ENCODE results near the gene TOMM40. TPM values are rescaled to one million over a fixed set of nuclear protein-coding genes. Genes with fewer than 3 reads are reported as not detected.

The TOMM40 gene
- total and polyA plus RNA-seq, 2 of the 13 experiments (the other 11 are each of a cell fraction or from before 2014, with no cell fraction given): 72.0 to 110 TPM

GRCh38 chr19:44905437-44906160 lies 14.5 kb downstream of the TOMM40 start, which contains the start of gene APOE (continued):
- TF ChIP-seq JARID2 (CRISPR knock-in tag; IDR thresholded peaks at IDR 0.05; ENCODE audit: insufficient replicate concordance) (no peak), NR2C2 (CRISPR knock-in tag; IDR thresholded peaks at IDR 0.05; ENCODE audit: borderline replicate concordance) (peak; percentile 58; the same call in 1 of the 2 replicates), EEA1 (CRISPR knock-in tag; IDR thresholded peaks at IDR 0.05; ENCODE audit: borderline replicate concordance) (no peak; the same call in 1 of the 2 replicates), RBFOX2 (IDR thresholded peaks at IDR 0.05; ENCODE audit: low read depth, low read length) (peak; percentile 80), CEBPG (CRISPR knock-in tag; IDR thresholded peaks at IDR 0.05) (no peak), ZNF44 (CRISPR knock-in tag; IDR thresholded peaks at IDR 0.05) (0 out of 2 replicates have a peak, but pooled peaks have one; percentile 56), ZNF589 (CRISPR knock-in tag; conservative IDR thresholded peaks at IDR 0.05) (0 out of 2 replicates have a peak, but pooled peaks have one; percentile 9), ZFP62 (CRISPR knock-in tag; IDR thresholded peaks at IDR 0.05) (no peak), ARID3A (IDR thresholded peaks at IDR 0.05; ENCODE audit: low read depth, low read length) (no peak), PHF21A (CRISPR knock-in tag; IDR thresholded peaks at IDR 0.05) (peak; percentile 28; the same call in 1 of the 2 replicates), KLF13 (CRISPR knock-in tag; IDR thresholded peaks at IDR 0.05) (no peak), ZNF264 (CRISPR knock-in tag; IDR thresholded peaks at IDR 0.05) (0 out of 2 replicates have a peak, but pooled peaks have one; percentile 20), ZC3H4 (CRISPR knock-in tag; IDR thresholded peaks at IDR 0.05; ENCODE audit: borderline replicate concordance) (no peak), NCOA2 (CRISPR knock-in tag; IDR thresholded peaks at IDR 0.05) (peak; percentile 24; the same call in 1 of the 2 replicates), SIX1 (CRISPR knock-in tag; IDR thresholded peaks at IDR 0.05; ENCODE audit: borderline replicate concordance) (no peak), ZFX (CRISPR knock-in tag; IDR thresholded peaks at IDR 0.05; ENCODE audit: low read depth) (peak; percentile 57; the same call in 1 of the 2 replicates), SP5 (CRISPR knock-in tag; IDR thresholded peaks at IDR 0.05; ENCODE audit: borderline replicate concordance, low read depth) (0 out of 2 replicates have a peak, but pooled peaks have one; percentile 67), ATF7-NPFF (CRISPR knock-in tag; IDR thresholded peaks at IDR 0.05; ENCODE audit: low read depth) (0 out of 2 replicates have a peak, but pooled peaks have one; percentile 51), NFRKB (IDR thresholded peaks at IDR 0.05) (no peak), STAT5B (CRISPR knock-in tag; IDR thresholded peaks at IDR 0.05) (no peak), ZNF335 (CRISPR knock-in tag; IDR thresholded peaks at IDR 0.05) (no peak), SMARCC2 (IDR thresholded peaks at IDR 0.05) (no peak), RXRB (CRISPR knock-in tag; IDR thresholded peaks at IDR 0.05; ENCODE audit: borderline replicate concordance) (0 out of 2 replicates have a peak, but pooled peaks have one; percentile 22), ZNF552 (CRISPR knock-in tag; IDR thresholded peaks at IDR 0.05; ENCODE audit: borderline replicate concordance) (no peak)
- TF ChIP-seq, protein P1, sequence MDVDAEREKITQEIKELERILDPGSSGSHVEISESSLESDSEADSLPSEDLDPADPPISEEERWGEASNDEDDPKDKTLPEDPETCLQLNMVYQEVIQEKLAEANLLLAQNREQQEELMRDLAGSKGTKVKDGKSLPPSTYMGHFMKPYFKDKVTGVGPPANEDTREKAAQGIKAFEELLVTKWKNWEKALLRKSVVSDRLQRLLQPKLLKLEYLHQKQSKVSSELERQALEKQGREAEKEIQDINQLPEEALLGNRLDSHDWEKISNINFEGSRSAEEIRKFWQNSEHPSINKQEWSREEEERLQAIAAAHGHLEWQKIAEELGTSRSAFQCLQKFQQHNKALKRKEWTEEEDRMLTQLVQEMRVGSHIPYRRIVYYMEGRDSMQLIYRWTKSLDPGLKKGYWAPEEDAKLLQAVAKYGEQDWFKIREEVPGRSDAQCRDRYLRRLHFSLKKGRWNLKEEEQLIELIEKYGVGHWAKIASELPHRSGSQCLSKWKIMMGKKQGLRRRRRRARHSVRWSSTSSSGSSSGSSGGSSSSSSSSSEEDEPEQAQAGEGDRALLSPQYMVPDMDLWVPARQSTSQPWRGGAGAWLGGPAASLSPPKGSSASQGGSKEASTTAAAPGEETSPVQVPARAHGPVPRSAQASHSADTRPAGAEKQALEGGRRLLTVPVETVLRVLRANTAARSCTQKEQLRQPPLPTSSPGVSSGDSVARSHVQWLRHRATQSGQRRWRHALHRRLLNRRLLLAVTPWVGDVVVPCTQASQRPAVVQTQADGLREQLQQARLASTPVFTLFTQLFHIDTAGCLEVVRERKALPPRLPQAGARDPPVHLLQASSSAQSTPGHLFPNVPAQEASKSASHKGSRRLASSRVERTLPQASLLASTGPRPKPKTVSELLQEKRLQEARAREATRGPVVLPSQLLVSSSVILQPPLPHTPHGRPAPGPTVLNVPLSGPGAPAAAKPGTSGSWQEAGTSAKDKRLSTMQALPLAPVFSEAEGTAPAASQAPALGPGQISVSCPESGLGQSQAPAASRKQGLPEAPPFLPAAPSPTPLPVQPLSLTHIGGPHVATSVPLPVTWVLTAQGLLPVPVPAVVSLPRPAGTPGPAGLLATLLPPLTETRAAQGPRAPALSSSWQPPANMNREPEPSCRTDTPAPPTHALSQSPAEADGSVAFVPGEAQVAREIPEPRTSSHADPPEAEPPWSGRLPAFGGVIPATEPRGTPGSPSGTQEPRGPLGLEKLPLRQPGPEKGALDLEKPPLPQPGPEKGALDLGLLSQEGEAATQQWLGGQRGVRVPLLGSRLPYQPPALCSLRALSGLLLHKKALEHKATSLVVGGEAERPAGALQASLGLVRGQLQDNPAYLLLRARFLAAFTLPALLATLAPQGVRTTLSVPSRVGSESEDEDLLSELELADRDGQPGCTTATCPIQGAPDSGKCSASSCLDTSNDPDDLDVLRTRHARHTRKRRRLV (CRISPR knock-in tag; IDR thresholded peaks at IDR 0.05): no peak

Data from HepG2 (cell line).